Inferior parietal cortex (tissue), 1 donor: ENCODE data around the gene ATP7B.

ENCODE experiments used
- DNase-seq: peaks from one replicate; pipeline ENCODE4 v3.0.0-alpha.2; 2016; ENCODE audit errors: extremely low spot score

ATP7B gene

GRCh38 chr13:51894239-51894638 is 117.0 kb downstream of the ATP7B start:
- DNase-seq: no peak

DNA sequence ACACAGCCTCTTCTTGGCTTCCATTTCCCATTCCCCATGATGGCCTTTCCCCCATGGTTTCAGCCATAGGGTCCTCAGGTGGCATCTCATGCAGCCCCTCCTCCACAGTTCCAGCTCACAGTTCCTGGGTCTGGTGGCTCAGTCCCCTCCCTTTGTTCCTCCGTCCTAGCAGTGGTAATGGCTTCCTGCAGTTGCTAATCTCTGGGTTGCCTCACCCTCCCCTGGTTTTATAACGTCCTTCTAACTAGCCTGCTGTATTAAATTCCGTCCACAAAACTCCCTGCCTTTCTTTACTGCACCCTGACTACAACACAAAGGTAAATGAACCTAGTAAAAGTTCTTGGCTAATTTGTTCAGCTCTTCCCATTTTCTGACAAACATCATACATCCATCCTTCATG is 118.6 kb downstream of the ATP7B start:
- DNase-seq: no peak

DNA sequence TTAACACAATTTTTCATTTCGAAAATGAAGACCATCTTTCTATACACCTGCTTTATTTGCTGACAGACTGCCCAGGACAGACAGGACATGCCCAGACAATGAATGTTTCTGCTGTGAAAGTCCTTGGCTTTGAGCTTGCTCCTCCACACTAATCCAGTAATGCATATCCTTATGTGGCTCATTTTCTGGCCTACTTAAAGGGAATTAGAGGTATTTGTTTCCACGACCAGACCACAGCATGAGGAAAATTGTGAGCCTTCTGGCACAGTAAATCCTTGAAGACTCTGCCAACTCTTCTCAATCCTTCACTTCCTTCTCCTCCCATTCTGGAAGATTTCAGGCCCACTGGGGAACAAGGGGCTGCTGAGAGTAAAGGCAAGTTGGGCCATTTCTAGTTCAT is 123.8 kb downstream of the ATP7B start:
- DNase-seq: no peak

DNA sequence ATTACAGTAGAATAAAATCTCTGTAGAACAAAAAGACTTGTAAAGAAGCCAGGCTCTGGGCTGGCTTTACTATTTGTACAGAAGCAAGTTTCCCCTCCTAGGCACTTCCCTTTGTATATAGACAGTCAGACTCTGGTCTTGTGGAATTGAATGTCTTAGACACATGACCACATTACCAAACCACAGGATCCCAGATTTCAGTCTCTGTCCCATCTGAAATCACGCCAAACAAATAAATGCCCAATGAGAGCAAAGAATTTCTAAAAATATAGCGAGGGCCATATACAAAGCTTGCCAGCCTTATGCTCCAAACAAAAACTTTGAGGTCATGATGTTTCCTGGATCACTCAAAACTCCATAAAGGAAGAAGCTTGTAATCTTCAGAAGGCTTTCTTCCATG is 125.6 kb downstream of the ATP7B start:
- no peak for DNase-seq

- DNase-seq: no peak
These were observed 128.0 kb downstream of the ATP7B start for GRCh38 chr13:51883226-51883600.
